ENCODE data around the gene GPR108.
A peak's percentile ranks its signal among the peaks of the same experiment; 100 is the strongest.
"Not testable (repeated sequence)": the region's sequence is repeated elsewhere in the genome, so short reads cannot be mapped to it uniquely, and the experiment has no call there.

Gene GPR108

DNA sequence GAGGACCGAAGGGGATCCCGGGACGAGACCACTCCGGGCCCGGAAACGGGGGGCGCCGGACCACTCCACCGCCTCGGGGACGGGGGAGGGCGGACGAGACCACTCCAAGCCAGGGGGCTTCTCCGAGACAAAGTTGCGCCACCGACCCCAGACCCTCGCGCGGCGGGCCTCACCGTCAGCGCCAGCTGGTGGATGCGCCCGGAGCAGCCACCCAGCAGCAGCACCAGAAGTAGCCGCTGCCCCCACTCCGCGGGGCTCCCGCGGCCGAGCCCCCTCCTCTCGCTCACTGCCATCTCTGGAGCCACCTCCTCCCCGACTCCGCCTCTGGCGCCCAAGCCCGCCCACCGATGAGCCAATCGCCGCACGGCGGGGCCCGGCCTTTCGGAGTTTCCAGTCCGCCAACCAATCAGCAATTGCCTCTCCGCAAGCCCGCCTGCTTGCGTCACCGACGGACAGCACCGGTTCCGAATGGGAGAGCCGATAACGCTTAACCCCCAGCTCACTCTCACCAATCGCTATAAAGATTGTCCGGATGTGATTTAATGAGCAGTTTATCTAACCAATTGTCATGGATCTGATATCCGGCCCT is at the start of gene GPR108:
TSS of gene GPR108 (minus strand) at position 297 of the 589 bp plus-strand sequence. CDS start at position 293, 4 bp downstream.
- peak; percentile 99 for DNase-seq

DNA sequence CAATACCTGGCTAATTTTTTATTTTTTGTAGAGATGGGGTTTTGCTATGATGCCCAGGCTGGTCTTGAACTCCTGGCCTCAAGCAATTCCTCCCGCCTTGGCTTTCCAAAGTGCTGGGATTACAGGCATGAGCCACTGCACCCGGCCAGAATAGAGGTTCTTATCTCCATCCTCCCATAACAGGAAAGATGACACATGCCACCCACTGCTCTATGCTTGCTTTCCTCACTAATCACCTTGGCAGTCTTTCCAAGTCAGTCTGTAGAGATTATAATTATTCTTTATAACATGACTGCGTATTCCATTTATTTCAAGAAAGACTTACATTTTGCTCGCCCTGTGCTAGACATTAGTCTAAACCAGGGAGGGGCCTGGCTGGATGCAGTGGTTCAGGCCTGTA is 41.8 kb upstream of the GPR108 start:
- no peak for DNase-seq

DNA sequence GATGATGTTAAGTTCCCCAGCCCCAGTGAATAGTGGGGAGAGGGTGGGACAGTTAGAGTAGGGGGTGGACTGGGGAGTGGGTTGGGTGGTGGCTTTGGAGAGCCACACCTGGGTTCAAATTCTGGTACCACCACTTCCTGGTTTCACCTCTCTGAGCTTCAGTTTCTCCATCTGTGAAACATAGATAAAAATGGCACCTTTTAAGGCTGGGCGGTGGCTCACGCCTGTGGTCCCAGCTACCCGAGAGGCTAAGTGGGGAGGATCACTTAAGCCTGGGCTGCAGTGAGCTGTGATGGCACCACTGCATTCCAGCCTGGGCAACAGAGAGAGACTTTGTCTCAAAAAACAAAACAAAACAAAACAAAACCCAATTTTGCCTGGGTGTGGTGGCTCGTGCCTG is 41.0 kb upstream of the GPR108 start:
- DNase-seq = no peak

DNA sequence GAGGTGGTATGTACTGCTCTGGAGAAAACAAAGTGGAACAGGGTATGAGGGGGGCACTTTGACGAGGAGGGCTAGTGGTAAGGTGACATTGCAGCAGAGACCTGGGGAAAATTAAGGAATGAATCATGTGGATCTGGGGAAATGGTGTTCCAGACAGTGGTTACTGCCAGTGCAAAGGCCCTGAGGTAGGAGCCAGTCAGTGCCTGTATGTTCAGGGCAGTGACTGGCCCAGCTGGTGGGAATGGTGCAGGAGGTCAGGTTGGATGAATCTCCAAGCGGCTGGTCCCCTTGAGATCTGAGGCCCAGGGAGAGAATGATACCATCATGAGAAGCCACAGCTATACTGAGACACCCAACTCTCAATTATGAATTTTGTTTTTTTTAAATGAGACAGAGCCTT is 40.1 kb upstream of the GPR108 start:
- DNase-seq = no peak

DNA sequence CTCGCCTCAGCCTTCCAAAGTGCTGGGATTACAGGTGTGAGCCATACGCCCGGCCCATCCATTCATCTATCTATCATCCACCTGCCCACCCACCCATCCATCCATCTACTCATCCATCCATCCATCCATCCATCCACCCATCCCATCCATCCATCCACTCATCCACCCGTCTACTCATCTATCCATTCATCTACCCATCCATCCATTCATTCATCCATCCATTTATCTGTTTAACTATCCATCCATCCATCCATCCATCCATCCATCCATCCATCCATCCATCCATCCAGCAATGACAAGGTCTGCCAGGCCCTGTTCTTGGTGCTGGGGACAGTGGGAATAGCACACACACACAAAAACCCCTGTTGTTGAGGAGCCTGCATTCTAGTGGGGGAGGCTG is 39.6 kb upstream of the GPR108 start:
- DNase-seq = no peak

DNA sequence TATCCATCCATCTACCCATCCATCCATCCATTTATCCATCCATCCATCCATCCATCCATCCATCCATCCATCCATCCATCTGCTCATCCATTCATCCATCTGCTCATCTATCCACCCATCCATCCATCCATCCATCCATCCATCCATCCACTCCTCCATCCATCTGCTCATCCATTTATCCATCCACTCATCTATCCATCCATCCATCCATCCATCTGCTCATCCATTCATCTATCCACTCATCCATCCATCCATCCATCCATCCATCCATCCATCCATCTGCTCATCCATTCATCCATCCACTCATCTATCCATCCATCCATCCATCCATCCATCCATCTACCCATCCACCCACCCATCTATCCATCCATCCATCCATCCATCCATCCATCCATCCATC is 38.7 kb upstream of the GPR108 start:
- DNase-seq = not testable (repeated sequence)

DNA sequence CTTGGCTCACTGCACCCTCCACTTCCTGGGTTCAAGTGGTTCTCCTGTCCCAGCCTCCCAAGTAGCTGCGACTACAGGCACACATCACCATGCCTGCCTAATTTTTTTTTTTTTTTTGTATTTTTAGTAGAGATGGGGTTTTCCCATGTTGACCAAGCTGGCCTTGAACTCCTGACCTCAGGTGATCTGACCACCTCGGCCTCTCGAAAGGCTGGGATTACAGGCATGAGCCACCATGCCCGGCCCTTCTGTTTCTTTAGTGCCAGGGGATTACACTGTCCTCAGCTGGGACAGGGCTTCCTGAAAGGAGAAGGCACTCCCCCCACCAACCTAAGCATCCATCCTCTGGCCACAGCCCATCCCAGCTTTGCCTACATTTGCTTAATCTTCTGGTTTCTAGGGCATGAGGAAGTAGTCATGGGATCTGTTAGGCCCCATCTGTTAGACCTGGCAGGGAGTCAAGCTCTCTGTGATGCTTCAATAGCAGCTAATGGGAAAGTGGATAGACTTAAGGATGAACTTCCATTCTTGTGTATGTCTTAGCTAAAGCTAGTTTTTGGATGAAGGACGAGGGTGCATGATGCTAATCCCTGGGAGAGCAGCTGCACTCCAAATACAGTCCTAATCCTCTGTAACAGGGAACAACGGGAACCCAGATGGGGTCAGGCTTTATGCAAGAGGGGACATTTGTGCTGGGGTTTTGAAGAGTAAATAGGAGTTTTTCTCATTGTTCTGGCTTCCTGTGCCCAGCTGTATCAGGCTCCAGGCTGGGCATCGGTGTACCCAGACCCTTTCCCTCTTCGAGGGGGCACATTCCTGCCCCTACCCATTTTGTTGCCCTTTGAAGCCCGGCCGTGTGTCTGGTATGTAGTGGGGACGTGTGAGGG is 37.7 kb upstream of the GPR108 start:
- no peak for DNase-seq

DNA sequence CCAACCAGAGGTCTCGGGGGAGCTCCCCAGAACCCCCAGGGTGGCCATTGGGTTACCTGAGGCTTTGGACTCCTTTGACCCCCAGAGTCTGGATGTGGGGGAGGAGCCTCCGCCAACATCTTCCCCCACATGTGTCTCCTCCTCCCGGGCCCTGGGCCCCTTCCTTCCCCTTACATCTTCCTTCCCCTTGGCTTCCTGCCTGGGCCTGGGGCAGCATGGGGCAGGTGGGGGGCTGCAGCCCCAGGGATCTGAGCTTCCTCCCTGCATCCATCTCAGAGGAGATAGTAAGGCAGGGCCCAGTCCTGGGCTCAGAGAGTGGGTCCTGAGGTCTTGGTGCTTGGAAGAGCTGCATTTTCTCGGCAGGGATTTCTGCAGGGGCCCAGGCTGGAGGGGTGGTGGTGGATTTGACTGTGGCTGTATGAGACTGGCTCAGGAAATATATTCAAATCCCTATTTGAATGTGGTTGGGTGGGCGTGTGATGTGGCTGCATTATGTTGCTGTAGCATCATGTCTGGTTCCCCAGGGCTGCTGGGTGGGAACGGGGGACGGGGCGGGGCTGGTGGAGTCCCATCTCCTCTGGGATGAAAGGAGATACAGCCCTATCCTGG is 36.0 kb upstream of the GPR108 start:
- DNase-seq = no peak

DNA sequence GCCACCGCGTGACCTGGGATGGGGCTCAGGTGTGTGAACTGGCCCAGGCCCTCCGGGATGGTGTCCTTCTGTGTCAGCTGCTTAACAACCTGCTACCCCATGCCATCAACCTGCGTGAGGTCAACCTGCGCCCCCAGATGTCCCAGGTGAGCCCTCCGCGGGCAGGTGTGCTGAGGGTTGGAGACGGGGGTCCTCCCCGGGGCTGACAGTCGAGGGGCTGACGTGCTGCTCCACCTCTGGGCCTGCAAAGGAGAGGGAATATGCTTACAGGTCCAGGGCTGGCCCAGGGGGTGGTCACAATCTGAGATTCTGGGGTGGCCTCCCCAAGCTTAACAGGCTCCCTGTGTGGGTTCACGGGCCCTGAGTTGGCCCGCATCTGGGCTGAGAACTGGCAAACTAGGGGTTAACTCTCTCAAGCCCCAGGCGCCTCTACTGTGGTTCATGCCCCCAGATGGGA is 35.5 kb upstream of the GPR108 start:
- DNase-seq = no peak

DNA sequence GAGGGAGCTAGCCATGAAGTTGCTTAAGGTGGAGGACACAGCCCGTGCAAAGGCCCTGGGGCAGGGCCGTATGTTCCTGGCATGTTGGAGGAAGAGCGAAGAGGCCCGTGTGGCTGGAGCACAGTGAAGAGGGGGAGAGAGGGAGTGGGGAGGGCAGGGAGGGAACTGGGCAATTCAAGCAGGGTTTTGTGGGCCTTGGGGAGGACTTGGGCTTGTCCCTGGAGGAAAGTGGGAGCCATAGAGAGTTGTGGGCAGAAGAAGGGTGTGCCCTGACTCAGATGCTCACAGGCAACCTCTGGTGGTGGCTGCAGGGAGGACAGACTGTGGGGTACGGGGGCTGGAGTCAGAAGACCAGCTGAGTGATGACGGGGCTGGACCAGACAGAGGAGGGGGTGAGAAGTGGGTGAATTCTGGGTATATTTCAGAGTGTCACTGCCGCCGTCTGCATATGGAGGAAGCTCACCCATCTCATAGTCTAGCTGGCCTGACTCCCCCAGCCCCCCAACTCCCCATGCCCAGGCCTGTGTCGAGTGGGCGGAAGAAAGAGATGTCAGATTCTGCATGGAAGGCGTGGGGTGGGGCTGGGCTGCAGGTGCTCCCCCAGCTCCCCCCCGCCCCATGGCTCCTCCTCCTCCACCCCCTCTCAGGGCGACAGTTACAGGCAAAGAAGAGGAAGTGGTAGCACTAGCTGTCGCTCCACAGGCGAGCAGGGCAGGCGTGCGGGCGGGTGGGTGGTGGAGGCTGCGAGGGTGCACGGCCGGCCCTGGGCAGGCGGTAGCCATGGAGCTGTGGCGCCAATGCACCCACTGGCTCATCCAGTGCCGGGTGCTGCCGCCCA is 34.9 kb upstream of the GPR108 start, which contains the start of gene VAV1:
TSS of gene VAV1 (plus strand) at position 681 of the 838 bp plus-strand sequence. CDS start at position 781, 100 bp downstream.
- DNase-seq = no peak

DNA sequence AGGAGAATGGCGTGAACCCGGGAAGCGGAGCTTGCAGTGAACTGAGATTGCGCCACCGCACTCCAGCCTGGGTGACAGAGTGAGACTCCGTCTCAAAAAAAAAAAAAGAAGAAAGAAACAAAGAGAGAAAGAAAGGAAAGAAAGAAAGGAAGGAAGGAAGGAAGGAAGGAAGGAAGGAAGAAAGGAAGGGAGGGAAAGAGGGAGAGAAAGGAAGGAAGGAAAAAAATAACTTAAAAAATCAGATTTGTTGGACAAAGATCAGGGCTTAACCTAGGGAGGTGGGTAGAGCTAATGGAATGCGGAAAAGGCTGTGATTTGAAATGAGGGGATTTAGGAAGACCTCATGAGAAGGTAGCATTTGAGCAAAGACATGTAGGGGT is 34.3 kb upstream of the GPR108 start:
- DNase-seq = not testable (repeated sequence)

DNA sequence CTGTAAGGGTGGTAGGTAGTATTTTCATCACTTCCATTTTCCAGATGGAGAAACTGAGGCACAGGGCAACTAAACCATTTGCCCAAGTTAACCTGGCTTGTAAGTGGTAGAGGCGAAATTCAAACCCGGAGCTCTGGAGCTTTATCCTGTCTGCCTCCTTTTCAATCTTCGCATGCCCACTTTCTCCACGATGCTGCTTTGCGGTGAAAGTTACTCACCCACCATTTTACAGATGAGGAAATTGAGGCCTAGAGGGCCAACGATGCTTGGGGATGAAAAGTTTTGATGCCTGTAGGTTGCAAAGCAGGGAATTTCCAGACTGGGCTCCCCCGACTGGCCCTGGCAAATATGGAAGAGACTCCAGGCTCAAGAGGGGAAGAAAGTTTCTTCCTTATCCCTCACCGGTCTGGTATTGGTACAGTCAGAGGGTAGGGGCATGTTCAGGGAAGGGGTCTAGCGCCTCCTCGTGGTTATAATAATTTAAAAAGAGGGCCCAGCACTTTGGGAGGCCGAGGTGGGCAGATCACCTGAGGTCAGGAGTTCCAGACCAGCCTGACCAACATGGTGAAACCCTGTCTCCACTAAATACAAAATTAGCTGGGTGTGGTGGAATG is 31.7 kb upstream of the GPR108 start:
- DNase-seq = no peak

DNA sequence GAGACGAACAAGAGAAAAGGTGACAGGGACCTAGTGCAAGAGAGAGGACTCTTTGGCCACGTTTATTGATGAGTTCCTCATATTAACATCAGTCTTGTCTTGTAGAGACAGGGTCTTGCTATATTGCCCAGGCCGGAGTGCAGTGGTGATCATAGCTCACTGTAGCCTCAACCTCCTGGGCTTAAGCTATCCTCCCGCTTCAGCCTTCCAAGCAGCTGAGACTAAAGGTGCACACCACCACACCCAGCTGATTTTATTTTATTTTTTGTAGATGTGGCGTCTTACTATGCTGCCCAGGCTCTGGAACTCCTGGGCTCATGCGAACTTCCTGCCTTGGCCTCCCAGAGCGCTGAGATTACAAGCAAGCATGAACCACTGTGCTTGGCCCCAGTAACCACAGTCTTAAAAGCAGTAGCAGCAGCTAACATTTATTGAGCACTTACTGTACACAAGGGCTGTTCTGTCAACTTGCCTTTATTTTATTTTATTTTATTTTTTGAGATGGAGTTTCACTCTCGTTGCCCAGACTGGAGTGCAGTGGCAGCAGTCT is 30.9 kb upstream of the GPR108 start:
- DNase-seq = no peak

DNA sequence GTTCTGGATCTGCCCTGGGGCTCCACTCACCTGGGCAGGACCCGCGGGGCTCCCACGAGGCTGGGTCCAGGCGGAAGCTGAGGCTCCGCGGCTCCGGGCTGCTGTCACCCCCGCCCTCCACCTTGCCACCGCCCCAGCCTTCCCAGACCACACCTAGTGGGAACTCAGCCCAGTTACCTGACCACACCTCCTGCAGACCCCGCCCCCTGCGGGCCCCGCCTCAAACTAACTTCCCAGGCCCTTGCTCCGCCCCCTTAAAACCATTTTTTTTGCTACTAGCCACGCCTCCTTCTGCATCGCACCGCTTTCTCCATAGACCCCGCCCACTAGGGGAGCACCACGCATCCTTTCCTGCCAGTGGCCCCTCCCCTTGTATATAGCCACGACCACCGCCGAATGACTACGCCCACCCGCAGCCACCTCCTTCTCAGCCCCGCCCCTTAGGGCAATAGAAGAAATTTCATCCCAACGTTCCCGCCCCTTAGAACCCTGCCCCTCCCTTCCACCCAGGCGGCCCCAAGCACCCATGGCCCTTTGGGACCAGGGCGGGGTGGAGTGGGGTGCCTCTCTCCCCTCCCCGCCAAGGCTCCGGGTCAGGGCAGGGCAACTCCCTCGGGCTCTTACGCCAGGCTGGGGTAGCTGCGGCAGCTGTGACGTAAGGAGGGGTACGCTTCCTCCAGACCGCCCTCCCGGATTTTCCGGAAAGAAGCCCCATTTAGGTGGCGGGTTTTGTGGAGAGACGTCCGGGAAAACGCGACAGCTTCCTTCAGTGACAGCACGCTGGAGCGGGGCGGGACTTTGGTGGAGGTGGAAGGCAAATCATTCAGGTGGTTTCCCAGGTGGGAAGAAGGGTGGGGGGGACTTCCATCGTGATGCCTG is 30.2 kb upstream of the GPR108 start, which contains the start of gene SH2D3A:
TSS of gene SH2D3A (minus strand) at position 79 of the 879 bp plus-strand sequence. CDS start 3,687 bp downstream, outside the sequence.
- DNase-seq = peak; percentile 36

DNA sequence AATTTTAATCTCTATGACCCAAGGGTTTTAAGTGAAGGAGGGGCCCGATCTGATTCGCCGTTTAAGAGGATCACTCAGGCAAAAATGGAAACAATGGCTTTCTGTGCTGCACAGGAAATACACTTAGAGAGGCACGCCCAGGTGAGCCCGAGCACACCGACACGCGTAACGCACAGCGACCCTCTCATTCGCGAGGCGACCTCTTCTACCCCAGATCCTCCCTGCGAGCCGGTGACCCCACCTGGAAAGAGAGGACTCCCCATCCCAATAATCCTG is 29.6 kb upstream of the GPR108 start:
- no peak for DNase-seq

DNA sequence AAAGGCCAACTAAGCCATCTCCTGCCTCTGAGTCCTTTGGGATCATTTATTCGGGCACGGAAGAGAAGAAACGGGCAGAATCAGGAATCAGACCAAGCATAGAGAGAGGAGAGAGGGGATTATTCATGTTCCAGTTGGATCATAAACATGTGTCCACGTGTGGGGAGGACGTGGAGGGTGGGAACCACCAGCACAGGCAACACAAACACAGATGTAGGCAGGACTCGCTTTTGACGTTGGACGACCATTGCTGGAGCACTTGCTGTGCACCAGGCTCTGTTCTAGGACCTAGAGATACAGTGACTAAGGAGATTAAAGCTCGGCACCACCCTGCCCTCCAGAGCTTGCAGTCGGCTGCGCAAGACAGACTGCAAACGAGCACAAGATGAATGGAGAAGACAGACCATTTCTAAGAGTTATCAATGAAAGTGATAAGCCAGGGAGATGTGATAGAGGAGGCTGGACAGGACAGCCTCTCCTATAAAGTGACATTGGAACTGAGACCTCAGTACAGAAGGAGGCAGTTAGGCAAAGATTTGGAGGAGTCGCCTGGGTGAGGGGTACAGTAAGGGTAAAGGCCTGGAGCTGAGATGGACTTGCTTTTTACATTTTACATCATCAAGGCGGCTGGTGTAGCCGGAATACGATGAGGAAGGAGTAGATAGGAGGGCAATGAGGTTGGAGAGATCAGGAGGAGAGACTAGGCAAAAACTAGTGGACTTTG is 29.1 kb upstream of the GPR108 start:
- DNase-seq = no peak

DNA sequence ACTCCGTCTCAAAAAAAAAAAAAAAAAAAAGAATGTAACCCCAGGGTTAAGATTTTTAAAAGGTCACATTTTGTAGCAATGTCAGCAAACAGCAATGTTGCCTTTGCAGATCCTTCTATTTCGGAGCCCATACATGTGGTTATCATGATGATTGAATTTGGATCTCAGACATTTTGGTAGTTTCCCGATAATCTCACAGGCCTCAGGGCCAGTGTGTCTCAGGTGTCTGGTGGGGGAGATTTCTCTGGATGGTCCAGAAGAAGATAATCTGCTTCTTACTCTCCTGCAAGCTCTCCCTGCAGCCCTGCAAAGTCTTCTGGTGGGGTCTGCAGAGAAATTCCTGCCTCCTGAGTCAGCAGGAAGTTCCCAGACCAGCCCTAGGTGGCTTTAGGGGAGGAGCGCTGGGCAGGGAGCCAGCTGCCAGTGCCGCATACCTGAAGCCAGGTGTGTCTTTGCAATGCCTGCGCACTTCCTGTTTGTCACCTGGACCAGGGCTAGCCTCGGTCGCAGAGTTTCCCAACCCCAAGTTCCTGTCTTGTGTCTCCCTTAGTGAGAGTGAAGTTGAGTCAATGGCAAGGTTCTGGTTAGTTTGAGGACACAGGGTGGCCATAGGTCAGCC is 28.5 kb upstream of the GPR108 start:
- DNase-seq = no peak

DNA sequence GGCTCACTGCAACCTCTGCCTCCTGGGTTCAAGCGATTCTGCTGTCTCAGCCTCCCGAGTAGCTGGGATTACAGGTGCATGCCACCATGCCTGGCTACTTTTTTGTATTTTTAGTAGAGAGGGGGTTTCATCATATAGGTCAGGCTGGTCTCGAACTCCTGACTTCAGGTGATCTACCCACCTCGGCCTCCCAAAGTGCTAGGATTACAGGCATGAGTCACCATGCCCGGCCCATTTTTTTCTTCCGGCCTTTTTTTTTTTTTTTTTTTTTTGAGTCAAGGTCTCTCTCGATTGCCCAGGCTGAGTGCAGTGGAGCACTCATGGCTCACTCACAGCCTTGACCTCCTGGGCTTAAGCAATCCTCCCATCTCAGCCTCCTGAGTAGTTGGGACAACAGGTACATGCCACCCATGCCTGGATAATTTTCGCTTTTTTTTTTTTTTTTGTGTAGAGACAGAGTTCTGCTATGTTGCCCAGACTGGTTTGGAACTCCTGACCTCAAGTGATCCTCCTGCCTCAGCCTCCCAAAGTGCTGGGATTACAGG is 24.9 kb upstream of the GPR108 start:
- not testable (repeated sequence) for DNase-seq

DNA sequence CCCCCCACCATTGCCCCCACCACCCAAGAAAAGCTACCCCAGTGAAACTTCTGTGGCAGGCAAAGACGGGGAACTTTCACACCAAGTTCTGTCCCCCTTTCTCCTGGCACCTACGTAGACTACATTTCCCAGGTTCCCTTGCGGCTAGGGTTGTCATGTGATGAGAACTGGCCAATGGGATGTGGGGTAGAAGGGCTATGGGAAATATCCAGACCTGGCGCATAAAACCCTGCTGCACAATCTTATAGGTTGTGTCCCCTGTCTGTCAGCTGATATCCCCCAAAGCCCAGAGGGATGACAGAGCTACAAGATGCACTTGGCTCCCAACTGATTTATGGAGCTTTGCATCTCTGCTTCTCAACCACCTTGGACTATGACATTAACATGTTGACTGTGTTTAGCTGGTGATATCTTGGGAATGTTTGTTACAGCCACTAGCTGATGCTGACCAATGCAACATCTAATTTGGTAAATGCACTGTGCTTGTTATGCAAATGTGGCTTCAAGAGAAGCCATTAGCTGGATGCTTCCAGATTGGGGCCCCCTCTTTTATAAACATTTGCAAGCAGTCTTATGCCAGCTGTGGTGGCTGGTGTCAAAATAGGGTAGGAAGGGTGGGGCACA is 23.8 kb upstream of the GPR108 start:
- no peak for DNase-seq
